Fibroblast of the conjunctiva (primary cell): ENCODE measurements around the gene RBM10.

Experiments used
- DNase-seq: peaks from one replicate; pipeline ENCODE4 v3.0.0-alpha.2; 2010; ENCODE audit warnings: low read depth

RBM10 gene

DNA sequence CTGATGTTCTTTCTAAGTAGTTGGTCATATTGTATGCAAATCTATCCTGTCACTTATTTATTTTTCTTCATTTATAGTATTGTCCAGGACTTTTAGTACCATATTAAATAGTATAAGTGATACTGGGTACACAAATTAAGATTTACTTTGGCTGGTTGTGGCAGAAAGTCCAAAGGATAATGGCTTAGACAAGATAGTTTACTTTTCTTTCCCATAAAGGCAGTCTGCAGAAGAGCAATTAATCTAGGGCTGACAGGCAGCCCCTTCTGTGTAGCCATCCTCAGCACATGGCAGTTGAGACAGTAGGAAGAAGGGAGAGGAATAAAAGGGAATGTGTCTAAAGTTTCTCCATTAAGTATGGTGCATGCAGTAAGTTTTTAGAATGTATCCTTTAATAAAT, 6.4 kb downstream of the RBM10 start:
- DNase-seq = no peak

DNA sequence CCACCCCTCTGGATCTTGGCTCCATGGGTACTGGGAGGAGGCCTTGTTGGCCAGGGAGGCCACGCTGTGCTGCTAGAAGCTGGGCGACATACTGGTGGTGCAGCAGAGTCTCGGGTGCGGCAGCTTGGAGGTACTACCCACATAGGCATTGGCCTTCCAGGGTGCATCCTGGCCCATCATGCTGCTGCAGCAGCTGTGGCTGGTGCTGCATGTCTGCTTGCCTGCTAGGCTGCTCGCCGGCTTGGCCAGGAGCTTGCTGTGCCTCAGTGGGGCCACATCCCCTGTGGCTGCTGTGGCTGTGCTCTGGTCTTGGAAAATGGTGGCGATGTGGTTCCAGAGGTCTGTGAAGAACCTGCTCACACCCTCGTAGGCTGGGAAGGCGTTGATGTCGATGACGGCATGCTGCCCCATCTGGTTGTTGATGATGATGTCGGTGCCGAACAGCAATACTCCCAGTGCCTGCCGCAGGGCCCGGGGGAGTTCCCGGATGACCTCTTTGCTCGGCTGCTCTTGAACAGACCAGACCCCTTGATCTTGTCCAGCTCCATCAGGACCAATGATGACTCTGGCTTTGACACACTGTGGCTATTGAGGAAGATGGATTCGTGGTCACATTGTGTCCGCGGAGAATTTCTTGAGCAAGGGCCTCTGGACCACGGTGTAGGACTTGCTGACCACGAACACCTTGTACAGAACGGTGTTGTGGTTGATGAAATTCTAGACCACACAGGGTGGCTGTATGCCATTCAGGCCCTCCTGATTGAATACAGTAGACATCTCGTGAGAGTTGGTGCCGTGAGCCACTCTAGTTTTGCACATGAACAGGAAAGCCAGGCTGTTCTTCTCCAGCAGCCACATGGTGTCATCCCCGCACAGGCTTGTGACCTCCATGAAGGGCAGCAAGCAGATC, 11.8 kb downstream of the RBM10 start:
- DNase-seq = no peak

DNA sequence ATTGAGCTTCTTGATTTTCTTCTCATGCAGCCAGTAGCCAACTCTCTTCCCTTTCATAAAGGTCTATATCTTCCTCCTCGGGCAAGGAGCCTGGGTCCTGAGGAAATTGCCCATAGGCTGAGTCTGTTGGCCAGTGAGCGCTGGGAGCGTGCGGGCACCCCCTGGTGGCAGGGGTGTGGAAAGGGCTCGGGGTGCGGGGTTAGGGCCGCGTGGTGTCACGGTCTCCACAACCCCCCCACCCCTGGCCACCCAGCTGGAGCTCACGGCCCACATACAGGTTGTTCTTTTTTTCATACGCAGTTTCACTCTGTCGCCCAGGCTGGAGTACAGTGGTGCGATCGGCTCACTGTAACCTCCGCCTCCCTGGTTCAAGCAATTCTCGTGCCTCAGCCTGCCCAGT, 13.1 kb downstream of the RBM10 start:
- no peak for DNase-seq

DNA sequence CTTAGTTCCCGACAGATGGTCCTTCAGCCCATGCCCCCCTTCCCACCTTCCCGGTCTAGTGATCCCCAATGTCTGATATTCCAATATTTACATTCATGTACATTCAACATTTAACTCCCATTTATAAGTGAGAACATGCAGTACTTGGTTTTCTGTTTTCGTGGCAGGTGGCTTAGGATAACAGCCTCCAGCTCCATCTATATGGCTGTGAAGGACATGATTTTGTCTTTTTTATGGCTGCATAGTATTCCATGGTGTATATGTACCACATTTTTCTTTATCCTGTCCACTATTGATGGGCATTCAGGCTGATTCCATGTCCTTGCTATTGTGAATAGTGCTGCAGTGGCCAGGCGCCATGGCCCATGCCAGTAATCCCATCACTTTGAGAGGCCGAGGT, 13.8 kb downstream of the RBM10 start:
- DNase-seq = no peak

DNA sequence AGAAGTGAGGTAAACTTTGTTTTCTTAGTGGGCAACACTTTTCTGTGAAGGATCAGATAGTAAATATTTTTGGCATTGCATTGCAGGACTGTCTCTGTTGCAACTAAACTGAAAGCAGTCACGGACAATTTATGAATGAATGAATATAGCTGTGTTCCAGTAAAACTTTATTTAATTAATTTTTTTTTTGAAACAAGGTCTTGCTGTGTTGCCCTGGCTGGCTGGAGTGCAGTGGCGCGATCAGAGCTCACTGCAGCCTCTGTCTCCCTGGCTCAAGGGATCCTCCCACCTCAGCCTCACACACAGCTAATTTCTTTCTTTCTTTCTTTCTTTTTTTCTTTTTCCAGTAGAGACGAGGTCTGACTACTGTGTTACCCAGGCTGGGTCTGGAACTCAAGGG, 15.8 kb downstream of the RBM10 start:
- DNase-seq = no peak

DNA sequence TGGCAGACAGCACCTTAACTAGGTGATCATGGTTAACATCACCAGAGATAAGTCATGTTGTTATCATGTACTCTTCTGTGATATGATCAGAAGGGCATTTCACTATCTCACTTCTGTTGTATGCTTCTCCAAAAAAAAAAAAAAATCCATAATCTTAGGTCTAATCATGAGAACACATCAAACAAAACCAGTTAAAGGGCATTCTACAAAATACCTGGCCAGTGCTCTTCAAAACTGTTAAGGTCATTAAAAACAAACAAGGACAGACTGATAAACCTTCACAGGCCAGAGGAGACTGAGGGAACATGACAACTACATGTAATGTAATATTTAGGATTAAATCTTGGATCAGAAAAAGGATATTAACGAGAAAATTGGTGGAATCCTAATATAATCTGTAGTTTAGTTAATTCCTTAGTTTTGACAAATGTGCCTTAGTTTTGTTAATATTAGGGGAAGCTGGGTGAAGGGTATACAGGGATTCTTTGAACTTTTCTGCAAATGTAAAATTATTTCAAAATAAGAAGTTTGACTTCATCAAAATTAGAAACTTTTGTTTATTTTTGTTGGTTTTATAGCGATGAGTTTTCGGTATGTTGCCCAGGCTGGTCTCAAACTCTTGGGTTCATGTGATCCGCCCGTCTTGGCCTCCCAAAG, 18.0 kb downstream of the RBM10 start:
- no peak for DNase-seq

DNA sequence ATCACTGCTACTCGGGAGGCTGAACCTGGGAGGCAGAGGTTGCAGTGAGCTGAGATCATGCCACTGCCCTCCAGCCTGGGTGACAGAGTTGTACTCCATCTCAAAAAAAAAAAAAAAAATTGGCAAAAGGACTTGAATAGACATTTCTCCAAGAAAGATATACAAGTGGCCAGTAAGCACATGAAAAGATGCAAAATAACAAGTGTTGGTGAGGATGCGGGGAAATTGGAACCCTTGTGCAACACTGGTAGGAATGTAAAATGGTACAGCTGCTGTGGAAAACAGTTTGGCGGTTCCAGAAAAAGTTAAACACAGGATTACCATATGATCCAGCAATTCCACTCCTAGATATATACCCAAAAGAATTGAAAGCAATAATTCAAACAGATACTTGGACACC, 19.4 kb downstream of the RBM10 start:
- DNase-seq = no peak

DNA sequence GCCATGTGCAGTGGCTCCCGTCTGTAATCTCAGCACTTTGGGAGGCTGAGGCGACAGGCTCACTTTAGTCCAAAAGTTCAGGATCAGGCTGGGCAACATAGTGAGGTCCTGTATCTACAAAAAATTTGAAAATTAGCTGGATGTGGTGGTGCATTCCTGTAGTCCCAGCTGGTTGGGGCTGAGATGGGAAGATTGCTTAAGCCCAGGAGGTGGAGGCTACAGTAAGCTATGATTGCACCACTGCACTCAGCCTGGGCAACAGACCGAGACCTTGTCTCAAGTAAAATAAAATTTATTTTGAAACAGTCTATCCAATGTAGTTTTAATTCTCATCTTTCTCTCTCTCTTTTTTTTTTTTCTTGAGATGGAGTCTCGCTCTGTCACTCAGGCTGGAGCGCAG, 21.1 kb downstream of the RBM10 start:
- DNase-seq = no peak

DNA sequence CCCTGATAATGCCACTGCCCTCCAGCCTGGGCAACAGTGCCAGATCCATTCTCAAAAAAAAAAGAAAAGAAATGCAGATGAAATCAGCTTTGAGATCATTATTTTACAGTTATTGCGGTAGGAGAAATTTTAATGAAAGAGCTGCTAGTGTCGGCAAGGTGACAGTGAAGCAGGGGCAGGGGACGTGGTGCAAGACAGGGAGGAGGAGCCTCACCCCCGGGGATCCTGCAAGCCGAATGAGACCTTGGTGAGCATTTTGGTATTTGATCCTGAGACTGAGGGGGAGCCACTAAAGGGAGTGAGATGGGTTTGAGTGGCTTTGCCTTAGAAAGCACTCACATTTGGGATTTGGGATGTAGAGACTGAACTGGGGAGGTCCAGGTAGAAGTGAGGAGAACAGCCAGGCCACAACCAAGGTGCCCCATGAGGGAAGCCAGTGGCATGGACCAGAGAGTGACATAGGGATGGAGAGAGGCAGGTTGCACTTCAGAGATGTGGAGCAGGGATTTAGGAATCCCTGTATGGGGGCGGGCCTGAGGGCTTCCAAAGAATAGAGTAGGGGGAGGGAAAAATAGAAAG, 23.6 kb downstream of the RBM10 start:
- no peak for DNase-seq

DNA sequence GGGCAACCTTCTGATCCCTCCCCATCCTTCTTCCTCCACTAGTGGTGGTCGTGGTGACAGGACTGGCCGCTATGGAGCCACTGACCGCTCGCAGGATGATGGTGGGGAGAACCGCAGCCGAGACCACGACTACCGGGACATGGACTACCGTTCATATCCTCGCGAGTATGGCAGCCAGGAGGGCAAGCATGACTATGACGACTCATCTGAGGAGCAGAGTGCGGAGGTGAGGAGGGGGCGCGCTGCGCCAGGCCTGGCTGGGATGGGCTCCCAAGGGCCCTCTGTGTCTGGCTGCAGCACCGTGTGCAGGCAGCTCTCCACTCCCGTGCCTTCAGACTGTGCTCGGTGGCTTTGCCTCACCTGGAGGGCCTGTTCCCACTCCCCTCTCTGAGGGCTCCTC, 24.3 kb downstream of the RBM10 start:
- no peak for DNase-seq

DNA sequence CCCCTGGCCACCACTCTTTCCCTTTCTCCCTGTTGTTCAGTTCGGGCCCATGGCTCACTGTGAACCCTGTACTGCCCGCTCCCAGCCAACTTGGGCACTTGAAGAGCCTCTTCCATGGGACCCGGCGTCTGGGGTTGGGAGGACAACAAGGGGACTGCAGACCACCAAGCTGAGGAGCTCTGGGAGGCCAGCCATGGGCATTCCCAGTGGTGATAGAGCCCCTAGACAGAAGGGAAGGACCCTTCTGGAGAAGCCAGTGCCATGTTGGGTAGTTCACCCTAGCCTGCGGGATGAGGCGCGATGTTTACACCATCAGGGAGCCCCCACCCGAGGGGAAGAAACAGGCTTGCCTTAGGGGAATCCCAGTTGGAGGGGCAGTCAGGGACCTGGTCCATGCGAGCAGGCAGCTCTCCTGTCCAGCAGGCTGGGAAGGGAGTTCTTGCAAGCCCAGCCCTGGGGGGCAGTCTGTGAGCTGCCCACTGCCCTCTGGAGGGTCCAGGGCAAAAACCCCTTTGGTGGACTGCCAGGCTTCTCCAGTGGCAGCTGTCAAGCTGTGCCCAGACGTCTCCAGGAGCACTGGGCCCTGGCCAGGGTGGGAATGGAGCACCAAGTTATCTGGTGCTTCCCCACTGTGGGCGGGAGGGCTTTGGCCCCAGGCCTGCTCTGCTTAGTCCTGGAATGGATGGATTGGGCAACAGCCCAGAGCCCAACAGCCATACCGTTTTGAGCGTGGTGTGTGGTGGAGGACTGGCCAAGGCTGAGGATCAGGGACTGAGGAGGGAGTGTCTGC, 24.9 kb downstream of the RBM10 start:
- DNase-seq = no peak

DNA sequence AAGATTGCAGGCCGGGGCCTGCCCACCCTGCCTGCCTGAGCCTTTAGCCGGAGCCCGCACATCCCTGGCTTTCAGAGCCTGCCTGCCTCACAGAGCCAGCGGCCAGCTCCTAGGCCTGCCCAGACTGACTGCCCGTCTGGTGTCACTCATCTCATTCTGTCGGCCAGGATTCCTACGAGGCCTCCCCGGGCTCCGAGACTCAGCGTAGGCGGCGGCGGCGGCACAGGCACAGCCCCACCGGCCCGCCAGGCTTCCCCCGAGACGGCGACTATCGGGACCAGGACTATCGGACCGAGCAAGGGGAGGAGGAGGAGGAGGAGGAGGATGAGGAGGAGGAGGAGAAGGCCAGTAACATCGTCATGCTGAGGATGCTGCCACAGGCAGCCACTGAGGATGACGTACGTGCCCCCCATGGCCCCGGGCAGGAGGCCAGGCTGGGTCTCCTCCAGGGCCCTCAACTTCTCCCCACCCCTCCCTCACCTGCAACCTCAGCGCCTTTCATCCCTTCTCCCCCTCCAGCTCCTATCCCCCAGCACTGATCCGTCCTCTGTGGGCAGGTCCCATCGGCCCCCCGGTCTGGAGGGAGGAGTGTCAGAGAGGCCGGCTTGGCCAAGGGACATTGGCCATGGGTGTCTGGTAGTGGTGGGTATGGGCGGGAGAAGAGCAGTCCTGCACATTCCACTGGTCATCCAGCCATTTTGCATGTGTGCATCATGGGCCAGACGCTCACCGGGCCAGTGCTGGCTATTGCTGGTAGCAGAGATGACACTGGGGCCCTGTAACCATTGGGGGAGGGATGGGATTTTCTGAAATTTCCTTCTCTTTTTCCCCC, 26.1 kb downstream of the RBM10 start:
- no peak for DNase-seq

DNA sequence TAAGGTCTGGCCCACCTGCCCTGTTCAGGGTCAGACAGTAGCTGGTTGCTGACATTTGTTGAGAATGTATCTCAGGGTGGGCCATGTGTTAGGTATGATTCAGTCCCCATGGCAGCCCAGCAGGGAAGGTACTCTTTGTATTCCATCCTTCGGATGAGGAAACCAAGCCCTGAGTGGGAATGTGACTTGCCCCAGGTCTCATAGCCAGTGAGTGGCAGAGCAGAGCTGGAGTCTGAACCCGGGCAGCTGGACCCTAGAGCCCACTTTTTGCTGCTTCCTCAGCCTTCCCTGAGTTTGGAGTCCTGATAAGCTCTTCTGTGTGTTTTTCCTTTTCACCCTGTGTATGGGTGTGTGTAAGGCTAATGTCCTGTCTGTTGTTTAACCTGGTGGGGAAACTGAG, 27.0 kb downstream of the RBM10 start:
- DNase-seq = no peak

DNA sequence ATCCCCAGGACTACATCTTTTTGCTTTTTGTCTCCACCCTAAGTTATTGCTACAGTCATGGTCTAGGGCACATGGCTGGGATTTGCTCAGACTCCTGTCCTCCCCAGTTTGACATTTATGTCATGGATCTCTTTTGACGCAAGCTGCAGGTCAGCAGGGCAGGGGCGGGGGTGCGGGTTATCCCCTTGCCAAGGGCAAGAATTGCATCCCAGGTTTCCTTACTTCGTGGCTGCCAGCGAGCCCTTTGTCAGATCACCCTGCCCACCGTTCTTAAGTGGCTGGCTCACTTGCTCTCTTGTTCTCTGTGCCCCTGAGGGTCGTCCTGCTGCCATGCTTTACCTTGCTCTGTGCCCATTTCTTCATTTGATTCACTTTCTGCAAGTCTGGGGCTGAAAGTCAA, 27.5 kb downstream of the RBM10 start:
- no peak for DNase-seq

DNA sequence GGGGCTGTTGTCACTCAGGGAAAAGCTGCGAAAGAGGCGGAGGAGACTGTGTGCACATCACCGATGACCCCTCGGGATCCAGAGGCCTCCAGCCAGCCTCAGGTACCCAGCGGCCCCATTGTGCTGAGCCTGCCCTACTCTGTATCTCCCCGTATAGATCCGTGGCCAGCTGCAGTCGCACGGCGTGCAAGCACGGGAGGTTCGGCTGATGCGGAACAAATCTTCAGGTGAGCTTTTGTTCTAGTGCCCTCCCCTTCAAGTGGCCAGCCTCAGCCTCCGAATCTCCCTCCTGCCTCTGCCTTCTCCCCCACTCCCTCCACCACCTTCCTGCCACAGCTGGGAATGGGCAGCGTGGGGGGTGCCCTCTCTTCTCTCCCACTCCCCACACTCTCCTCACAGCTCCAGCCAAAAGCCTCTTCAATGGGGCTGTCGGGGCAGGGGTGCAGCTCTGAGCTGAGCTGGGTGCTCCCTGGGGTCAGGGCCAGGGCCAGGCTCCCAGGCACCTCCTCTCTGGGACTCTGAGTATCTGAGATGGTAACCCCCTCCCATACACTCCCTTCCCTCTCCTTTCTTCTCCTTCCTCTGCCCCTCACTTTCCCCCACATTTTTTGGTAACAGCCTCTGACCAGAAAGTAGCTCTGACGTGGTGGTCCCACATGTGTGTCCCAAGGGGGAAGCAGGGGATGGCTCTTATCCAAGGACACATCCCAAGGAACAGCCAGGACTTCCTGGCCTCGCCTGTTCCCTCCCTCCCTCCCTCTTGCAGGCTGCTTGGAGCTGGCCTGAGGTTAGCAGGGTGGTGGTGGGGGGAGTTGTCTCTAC, 28.2 kb downstream of the RBM10 start:
- no peak for DNase-seq

DNA sequence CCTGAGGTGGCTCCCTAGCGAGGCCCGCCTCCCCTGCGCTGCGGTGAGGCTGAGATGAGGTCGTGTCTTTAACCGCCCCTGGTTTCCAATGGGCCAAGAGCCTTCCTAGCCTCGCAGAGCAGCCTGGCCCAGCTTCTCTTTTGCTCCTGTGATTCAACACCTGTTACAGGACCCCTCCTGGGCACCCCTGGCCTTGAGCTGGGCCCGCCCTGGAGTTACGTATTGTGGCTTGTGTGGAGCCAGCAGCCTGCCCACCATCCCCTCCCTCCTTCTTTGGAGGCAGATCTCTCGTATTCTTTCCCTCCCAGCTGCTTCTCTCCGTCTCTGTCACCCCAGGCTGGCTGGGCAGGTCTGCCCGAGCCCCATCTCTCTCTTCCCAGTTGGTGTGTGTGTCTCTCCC, 29.4 kb downstream of the RBM10 start:
- DNase-seq = no peak

DNA sequence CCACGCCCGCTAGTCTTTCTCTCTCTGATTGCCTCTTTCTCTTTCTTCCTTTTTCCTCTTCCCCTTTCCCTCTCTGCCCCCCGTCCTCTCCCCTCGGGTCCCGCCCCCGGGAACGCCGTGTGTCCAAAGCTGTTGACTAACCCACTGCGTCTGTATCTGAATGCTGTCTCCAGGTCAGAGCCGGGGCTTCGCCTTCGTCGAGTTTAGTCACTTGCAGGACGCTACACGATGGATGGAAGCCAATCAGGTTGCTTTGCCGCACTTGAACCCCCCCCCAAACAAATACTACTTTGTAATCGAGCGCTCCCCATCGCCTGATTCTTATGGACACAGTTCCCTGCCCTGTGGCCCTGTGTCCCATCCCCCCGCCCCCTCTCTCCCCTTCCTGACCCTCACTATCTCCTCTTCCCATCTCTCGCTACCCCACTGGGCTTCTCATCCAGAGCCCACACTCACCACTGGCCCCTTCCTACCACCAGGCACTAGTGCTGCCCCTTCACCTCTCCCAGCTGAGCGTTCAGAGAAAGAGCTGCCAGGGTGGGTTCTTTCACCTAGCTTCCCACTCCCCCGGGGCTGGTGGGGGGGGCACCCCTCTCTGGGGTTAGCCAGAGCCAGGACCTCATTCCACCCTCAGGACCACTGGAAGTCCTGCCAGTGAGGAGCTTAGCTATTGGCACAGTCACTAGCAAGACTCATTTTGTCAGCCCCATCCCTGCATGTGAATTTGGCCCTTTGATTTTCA, 30.0 kb downstream of the RBM10 start:
- no peak for DNase-seq

DNA sequence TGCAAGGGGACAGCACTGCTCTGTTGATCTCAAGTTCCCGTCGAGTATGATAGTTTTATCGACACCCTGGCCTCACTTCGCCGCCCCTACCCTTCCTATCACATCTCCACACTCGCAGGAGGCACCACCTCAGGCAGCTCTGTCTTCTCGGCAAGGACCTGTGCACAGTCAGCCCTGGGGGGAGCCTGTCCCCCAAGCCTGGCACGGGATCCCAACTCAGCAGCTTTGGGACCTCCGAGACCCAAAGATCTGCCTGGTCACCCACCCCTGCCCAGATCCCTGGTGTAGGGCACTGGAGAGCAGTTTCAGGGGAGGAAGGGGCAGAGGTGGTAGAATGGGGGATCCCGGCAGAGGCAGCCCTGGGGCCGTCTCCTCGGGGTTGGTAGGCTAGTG, 30.6 kb downstream of the RBM10 start:
- DNase-seq = no peak

DNA sequence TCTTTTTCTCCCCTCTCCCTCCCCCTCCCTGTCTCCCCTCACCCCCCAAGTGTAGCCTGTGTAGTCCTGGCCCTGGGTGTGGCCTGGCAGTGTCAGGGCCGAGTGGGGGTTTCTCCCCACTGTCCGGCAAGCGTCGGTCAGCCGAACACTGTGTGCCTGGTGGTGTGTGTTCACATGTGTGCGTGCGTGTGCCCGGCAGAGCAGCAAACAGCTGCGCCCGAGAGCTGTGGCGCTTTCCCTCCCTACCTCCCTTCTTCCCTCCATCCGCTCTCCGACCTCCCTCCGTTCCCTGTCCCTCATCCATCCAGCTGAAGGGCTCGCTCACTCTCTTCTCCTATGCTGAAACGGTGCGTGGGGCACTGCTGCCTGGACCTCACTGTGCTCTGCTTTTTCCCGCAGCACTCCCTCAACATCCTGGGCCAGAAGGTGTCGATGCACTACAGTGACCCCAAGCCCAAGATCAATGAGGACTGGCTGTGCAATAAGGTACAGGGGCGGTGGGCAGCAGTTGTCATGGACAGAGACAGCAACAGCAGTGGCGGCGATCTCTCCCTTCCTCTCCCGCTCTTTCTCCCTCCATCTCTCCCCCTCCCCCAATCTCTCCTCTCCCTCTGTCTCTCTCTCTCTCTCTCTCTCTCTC, 31.2 kb downstream of the RBM10 start:
- DNase-seq = no peak

DNA sequence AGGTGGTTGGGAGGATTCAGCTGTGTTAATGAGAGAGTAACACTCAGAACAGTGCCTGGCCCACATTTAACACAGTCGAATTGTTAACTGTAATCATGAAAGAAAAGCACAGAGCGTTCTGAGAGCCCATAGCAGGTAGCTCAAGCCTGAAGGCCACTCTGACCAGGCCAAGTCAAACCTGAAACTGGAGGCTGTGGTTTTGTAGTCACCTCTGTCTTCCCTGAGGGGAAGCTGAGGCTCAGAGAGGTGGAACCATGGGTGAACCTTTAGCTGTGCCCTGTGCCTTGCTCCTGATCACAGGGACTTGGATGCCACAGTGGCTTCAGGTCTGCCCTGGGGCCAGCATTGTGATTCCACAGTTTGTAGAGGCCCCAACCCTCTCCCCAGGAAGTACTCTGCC, 32.1 kb downstream of the RBM10 start:
- DNase-seq = no peak
